SK-N-SH (cell line): ENCODE measurements around the gene PIP5K1B. TPM values are rescaled to one million over a fixed set of nuclear protein-coding genes. Genes with fewer than 3 reads are reported as not detected.

Experiments
- CTCF ChIA-PET: fragments of 300-600, 350-600 bp; formaldehyde crosslinking; extraction: SDS; loops from one replicate; lab custom pipeline; 2021; lab: Yijun Ruan, JAX
- POLR2A ChIA-PET: fragments of 350-600 bp; sonication (Branson Sonifier 250); formaldehyde crosslinking; extraction: SDS; loops from one replicate; lab custom pipeline; 2020; ENCODE audit warnings: antibody characterized with exemption, inconsistent platforms; lab: Yijun Ruan, JAX
- DNase-seq: peaks from one replicate; pipeline ENCODE4 v3.0.0; 2012
- H2AFZ ChIP-seq: fragments of 200-600 bp; sonication (generic); 2 replicates; pipeline ENCODE4 v1.8.1; 2016; ENCODE audit warnings: antibody characterized with exemption, mild to moderate bottlenecking, low read depth
- H3F3A ChIP-seq: fragments of 200-600 bp; sonication (generic); replicated peaks from 2 replicates; pipeline ENCODE3; 2016; ENCODE audit warnings: antibody characterized with exemption, mild to moderate bottlenecking; ENCODE audit not compliant: insufficient read depth
- H3K27ac ChIP-seq, 2 experiments: fragments of 200-500 bp in 1 of 2; fragments of 200-600 bp in 1 of 2; sonication (Bioruptor generic) in 1 of 2; sonication (generic), shearing (Covaris generic) in 1 of 2; 2 replicates each; pipeline versions ENCODE4 v1.5.1 to v1.6.1; 2014 to 2016; ENCODE audit warnings: low read depth in 2 of 2, inconsistent platforms in 1 of 2, low read length in 1 of 2, mild to moderate bottlenecking in 1 of 2, mixed read lengths in 1 of 2
- H3K27me3 ChIP-seq: fragments of 200-600 bp; sonication (generic), shearing (Covaris generic); 2 replicates; pipeline ENCODE4 v1.6.1; 2016; ENCODE audit warnings: mixed run types; ENCODE audit not compliant: insufficient read depth
- H3K36me3 ChIP-seq, 2 experiments: fragments of 200-500 bp in 1 of 2; fragments of 200-600 bp in 1 of 2; sonication (Bioruptor generic) in 1 of 2; sonication (generic) in 1 of 2; replicated peaks in 1 of 2; 2 replicates each; pipeline versions ENCODE3 to v1.5.1; 2014 to 2016; ENCODE audit warnings: low read length in 1 of 2, mild to moderate bottlenecking in 1 of 2; ENCODE audit not compliant: insufficient read depth in 2 of 2, control insufficient read depth in 1 of 2
- H3K4me1 ChIP-seq, 2 experiments: fragments of 200-500 bp in 1 of 2; fragments of 200-600 bp in 1 of 2; sonication (Bioruptor generic) in 1 of 2; sonication (generic), shearing (Covaris generic) in 1 of 2; 2 replicates each; pipeline versions ENCODE4 v1.5.1 to v1.6.1; 2014 to 2016; ENCODE audit warnings: low read depth in 1 of 2, low read length in 1 of 2, mixed run types in 1 of 2; ENCODE audit not compliant: insufficient read depth in 2 of 2, control insufficient read depth in 1 of 2
- H3K4me2 ChIP-seq: fragments of 200-600 bp; sonication (generic), shearing (Covaris generic); 2 replicates; pipeline ENCODE4 v1.6.1; 2017; ENCODE audit warnings: mixed run types
- H3K4me3 ChIP-seq, 2 experiments: fragments of 200-500 bp in 1 of 2; fragments of 200-600 bp in 1 of 2; sonication (Bioruptor generic) in 1 of 2; sonication (generic), shearing (Covaris generic) in 1 of 2; 2 replicates each; pipeline versions ENCODE4 v1.5.1 to v1.8.1; 2014 to 2016; ENCODE audit warnings: low read depth in 2 of 2, inconsistent platforms in 1 of 2, low read length in 1 of 2, mild to moderate bottlenecking in 1 of 2, mixed read lengths in 1 of 2, moderate library complexity in 1 of 2
- H3K79me2 ChIP-seq: fragments of 200-600 bp; sonication (generic); 2 replicates; pipeline ENCODE4 v1.8.1; 2017; ENCODE audit warnings: mild to moderate bottlenecking; ENCODE audit not compliant: insufficient read depth
- H3K9ac ChIP-seq: fragments of 200-600 bp; sonication (generic); 2 replicates; pipeline ENCODE4 v1.6.1; 2017; ENCODE audit warnings: mixed run types
- H3K9me2 ChIP-seq: fragments of 200-600 bp; sonication (generic); 2 replicates; pipeline ENCODE4 v1.6.1; 2017; ENCODE audit warnings: mixed run types
- H3K9me3 ChIP-seq: fragments of 200-600 bp; sonication (generic); 2 replicates; pipeline ENCODE4 v1.6.1; 2017; ENCODE audit warnings: mixed run types, mild to moderate bottlenecking, moderate library complexity
- H4K20me1 ChIP-seq: fragments of 200-600 bp; sonication (generic); 2 replicates; pipeline ENCODE4 v1.6.1; 2017; ENCODE audit warnings: mild to moderate bottlenecking, mixed run types; ENCODE audit not compliant: insufficient read depth
- CHD2 ChIP-seq: fragments of 150-350 bp; IDR thresholded peaks from 2 replicates; pipeline ENCODE4 v1.6.1; 2018; ENCODE audit warnings: low read length; ENCODE audit not compliant: partially characterized antibody
- ELF1 ChIP-seq: IDR thresholded peaks from 2 replicates; pipeline ENCODE4 v1.4.0; 2012
- EZH2phosphoT487 ChIP-seq: fragments of 200-600 bp; sonication (generic); IDR thresholded peaks from 2 replicates; pipeline ENCODE4 v1.6.1; 2017; ENCODE audit warnings: low read depth, mixed run types, mild to moderate bottlenecking, antibody characterized with exemption, moderate library complexity, borderline replicate concordance
- FOSL2 ChIP-seq: IDR thresholded peaks from 2 replicates; pipeline ENCODE4 v1.4.0; 2012; ENCODE audit warnings: low read depth, mild to moderate bottlenecking, moderate library complexity, borderline replicate concordance
- FOXJ3 ChIP-seq: sonication (generic); formaldehyde crosslinking; IDR thresholded peaks from 2 replicates; pipeline ENCODE4 v1.5.1; 2020; ENCODE audit warnings: mild to moderate bottlenecking, missing genetic modification reagents
- FOXM1 ChIP-seq: IDR thresholded peaks from 2 replicates; pipeline ENCODE4 v1.4.0; 2012; ENCODE audit warnings: low read depth, mild to moderate bottlenecking
- GABPA ChIP-seq: IDR thresholded peaks from 2 replicates; pipeline ENCODE4 v1.4.0; 2012; ENCODE audit warnings: low read depth, mild to moderate bottlenecking
- GATA2 ChIP-seq: sonication (generic); formaldehyde crosslinking; IDR thresholded peaks from 2 replicates; pipeline ENCODE4 v1.5.0; 2020; ENCODE audit warnings: mild to moderate bottlenecking, missing genetic modification reagents
- JUND ChIP-seq: IDR thresholded peaks from 2 replicates; pipeline ENCODE4 v1.4.0; 2012
- MXI1 ChIP-seq: IDR thresholded peaks from 2 replicates; pipeline ENCODE4 v1.6.1; 2012; ENCODE audit warnings: mild to moderate bottlenecking, low read depth, low read length, improper control_type of control experiment
- NFIC ChIP-seq: IDR thresholded peaks from 2 replicates; pipeline ENCODE4 v1.4.0; 2012; ENCODE audit warnings: borderline replicate concordance
- POLR2AphosphoS5 ChIP-seq: IDR thresholded peaks from 2 replicates; pipeline ENCODE4 v1.6.1; 2012; ENCODE audit warnings: low read depth, low read length
- RAD21 ChIP-seq: IDR thresholded peaks from 2 replicates; pipeline ENCODE4 v1.6.1; 2012; ENCODE audit warnings: mild to moderate bottlenecking, low read length
- RXRA ChIP-seq: IDR thresholded peaks from 2 replicates; pipeline ENCODE4 v1.4.0; 2012; ENCODE audit warnings: low read depth, mild to moderate bottlenecking, borderline replicate concordance
- SIN3A ChIP-seq: IDR thresholded peaks from 2 replicates; pipeline ENCODE4 v1.6.1; 2012; ENCODE audit warnings: low read depth, mild to moderate bottlenecking, low read length, moderate library complexity, borderline replicate concordance
- SMC3 ChIP-seq: IDR thresholded peaks from 2 replicates; pipeline ENCODE4 v1.6.1; 2012; ENCODE audit warnings: low read depth, low read length, improper control_type of control experiment
- TAF1 ChIP-seq: IDR thresholded peaks from 2 replicates; pipeline ENCODE4 v1.6.1; 2012; ENCODE audit warnings: low read depth, mild to moderate bottlenecking, low read length, moderate library complexity, borderline replicate concordance
- TCF12 ChIP-seq: IDR thresholded peaks from 2 replicates; pipeline ENCODE4 v1.4.0; 2012
- TEAD4 ChIP-seq: IDR thresholded peaks from 2 replicates; pipeline ENCODE4 v1.4.0; 2012; ENCODE audit warnings: mild to moderate bottlenecking, borderline replicate concordance; ENCODE audit not compliant: insufficient read depth
- YY1 ChIP-seq: IDR thresholded peaks from 2 replicates; pipeline ENCODE4 v1.4.0; 2012; ENCODE audit warnings: low read depth, mild to moderate bottlenecking
- WGBS: methylation state at CpG from one replicate; pipeline ENCODE4 v1.1.6; 2017; ENCODE audit warnings: low lambda C conversion rate; 5-methylcytosine and 5-hydroxymethylcytosine counted together
- polyA plus RNA-seq, 3 experiments: library from polyadenylated mRNA; depleted of rRNA; stranded (reverse); fragments of >200 nt; gene quantifications; 2 replicates each; pipeline ENCODE4 v1.2.3, GENCODE V29; 2012
- TF ChIP-seq, protein P1 (sequence below): fragments of 200-600 bp; sonication (generic); IDR thresholded peaks from 2 replicates; pipeline ENCODE4 v1.6.1; 2017; ENCODE audit warnings: antibody characterized with exemption, mild to moderate bottlenecking, moderate library complexity
- TF ChIP-seq, protein P2 (sequence below): fragments of 150-350 bp; IDR thresholded peaks from 2 replicates; pipeline ENCODE4 v1.6.1; 2016; ENCODE audit warnings: mild to moderate bottlenecking, low read depth, low read length
- TF ChIP-seq, protein P3 (sequence below): IDR thresholded peaks from 2 replicates; pipeline ENCODE4 v1.4.0; 2012; ENCODE audit warnings: low read depth, borderline replicate concordance

Gene PIP5K1B
- polyA plus RNA-seq, 1 of the 3 experiments (the other 2 are of a cell fraction): not detected

DNA sequence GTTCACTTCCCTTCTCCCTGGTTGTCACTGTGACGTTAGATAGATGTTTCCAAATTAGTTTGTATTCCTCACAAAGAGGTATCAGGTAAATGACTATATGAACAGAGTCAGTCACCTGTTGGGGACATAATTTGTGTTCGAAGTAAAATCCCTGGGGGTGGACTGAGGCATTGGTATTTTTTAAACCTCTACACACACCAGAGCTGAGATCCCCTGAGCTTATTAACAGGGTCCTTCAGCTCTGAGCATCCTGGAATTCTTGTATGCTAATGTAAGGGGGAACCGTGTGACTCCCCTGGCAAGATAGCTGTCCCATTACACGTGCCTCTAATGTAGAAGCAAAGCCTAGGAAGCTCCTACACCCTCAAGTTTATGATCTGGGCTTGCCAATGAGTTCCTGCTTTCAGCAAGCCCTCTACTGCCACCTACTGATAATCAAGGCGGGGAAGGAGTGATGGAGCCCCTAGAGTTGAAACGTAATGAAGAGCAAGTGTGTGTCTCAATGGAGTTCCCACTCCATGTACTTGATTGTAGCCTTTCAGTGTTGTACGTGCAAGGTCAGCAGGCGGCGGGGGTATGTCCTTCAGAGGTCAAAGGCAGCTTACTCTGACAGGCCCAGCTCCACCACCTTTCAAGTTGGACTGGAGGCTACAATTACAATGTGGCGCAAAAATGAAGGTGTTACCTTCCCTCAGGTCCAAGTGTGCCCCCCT is 294.5 kb downstream of the PIP5K1B start:
- Histone ChIP-seq H3K27ac (no peak overlapping the region), H3K27me3 (peaks cover 60% of the 10 kb centered on the region; the same call in 1 of the 2 replicates), H2AFZ (no peak overlapping the region), H4K20me1 (no peaks in the 10 kb centered on the region), H3K36me3 (no peaks in the 10 kb centered on the region), H3K79me2 (no peaks in the 10 kb centered on the region), H3K4me1 (no peaks in the 10 kb centered on the region), H3K9me3 (no peaks in the 10 kb centered on the region), H3F3A (no peaks in the 10 kb centered on the region), H3K9me2 (no peaks in the 10 kb centered on the region), H3K4me2 (no peak overlapping the region), H3K4me3 (no peak overlapping the region; a peak in 1 of 4 replicates), H3K9ac (no peak overlapping the region)
- ChIA-PET POLR2A (no interaction called here), CTCF (interaction anchor here (0.6 to 1.4 kb wide), 23 partner anchors 8 to 427 kb away, joined by 3 to 5 read pairs (median 4); no protein-coding TSS in a partner anchor)
- peak; percentile 59 for DNase-seq
- WGBS: 13% methylated on average over 10 of the region's 10 CpGs
- TF ChIP-seq POLR2AphosphoS5 (no peak), RAD21 (peak; percentile 76), SMC3 (peak; percentile 60), MXI1 (no peak)
- TF ChIP-seq, protein P1, sequence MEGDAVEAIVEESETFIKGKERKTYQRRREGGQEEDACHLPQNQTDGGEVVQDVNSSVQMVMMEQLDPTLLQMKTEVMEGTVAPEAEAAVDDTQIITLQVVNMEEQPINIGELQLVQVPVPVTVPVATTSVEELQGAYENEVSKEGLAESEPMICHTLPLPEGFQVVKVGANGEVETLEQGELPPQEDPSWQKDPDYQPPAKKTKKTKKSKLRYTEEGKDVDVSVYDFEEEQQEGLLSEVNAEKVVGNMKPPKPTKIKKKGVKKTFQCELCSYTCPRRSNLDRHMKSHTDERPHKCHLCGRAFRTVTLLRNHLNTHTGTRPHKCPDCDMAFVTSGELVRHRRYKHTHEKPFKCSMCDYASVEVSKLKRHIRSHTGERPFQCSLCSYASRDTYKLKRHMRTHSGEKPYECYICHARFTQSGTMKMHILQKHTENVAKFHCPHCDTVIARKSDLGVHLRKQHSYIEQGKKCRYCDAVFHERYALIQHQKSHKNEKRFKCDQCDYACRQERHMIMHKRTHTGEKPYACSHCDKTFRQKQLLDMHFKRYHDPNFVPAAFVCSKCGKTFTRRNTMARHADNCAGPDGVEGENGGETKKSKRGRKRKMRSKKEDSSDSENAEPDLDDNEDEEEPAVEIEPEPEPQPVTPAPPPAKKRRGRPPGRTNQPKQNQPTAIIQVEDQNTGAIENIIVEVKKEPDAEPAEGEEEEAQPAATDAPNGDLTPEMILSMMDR: peak; percentile 67

DNA sequence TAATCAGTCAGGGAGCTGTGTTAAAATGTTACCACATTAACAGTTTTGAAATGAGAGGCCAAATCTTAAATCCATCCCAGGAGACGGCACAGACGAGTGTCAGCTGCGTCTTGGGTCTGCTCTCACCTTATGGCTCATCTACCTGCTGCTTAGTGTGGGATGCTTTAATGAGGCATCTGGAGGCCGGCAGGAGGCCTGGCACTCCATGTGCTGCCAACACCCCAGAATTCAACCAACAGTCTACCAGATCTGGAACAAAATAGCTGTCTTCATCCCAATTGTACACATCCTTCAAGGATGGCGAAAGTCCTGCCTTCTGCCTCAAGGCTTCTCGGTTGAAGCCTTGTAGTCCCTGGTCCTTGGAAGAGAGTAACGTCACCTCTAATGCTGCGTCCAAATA is 296.9 kb downstream of the PIP5K1B start:
- CTCF ChIA-PET: interaction anchor here (1.0 kb wide), 1 partner anchor 25 kb away, joined by 3 read pairs; no protein-coding TSS in a partner anchor
- H2AFZ ChIP-seq: no peak overlapping the region
- no peak overlapping the region for H3K9ac ChIP-seq
- H3F3A ChIP-seq: no peaks in the 10 kb centered on the region
- no peaks in the 10 kb centered on the region for H3K79me2 ChIP-seq
- H3K27ac ChIP-seq: no peak overlapping the region
- no peaks in the 10 kb centered on the region for H3K9me3 ChIP-seq
- H3K4me3 ChIP-seq: no peak overlapping the region
- TF ChIP-seq RXRA (no peak), FOXJ3 (CRISPR knock-in tag) (no peak), SIN3A (no peak), YY1 (no peak), SMC3 (no peak), FOXM1 (no peak), TAF1 (no peak), GATA2 (CRISPR knock-in tag) (no peak), CHD2 (no peak), TEAD4 (no peak), GABPA (no peak), EZH2phosphoT487 (no peak), FOSL2 (no peak), JUND (no peak), NFIC (no peak), TCF12 (no peak), ELF1 (no peak)
- TF ChIP-seq, protein P1: no peak
- TF ChIP-seq, protein P2, sequence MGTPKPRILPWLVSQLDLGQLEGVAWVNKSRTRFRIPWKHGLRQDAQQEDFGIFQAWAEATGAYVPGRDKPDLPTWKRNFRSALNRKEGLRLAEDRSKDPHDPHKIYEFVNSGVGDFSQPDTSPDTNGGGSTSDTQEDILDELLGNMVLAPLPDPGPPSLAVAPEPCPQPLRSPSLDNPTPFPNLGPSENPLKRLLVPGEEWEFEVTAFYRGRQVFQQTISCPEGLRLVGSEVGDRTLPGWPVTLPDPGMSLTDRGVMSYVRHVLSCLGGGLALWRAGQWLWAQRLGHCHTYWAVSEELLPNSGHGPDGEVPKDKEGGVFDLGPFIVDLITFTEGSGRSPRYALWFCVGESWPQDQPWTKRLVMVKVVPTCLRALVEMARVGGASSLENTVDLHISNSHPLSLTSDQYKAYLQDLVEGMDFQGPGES: no peak
- TF ChIP-seq, protein P3, sequence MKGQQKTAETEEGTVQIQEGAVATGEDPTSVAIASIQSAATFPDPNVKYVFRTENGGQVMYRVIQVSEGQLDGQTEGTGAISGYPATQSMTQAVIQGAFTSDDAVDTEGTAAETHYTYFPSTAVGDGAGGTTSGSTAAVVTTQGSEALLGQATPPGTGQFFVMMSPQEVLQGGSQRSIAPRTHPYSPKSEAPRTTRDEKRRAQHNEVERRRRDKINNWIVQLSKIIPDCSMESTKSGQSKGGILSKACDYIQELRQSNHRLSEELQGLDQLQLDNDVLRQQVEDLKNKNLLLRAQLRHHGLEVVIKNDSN: no peak
- TF ChIP-seq, all 33 proteins: peak for 0
- Histone ChIP-seq H3K27me3 (peaks cover 70% of the 10 kb centered on the region; the same call in 1 of the 2 replicates), H3K4me1 (no peaks in the 10 kb centered on the region), H3K36me3 (no peaks in the 10 kb centered on the region), H3K9me2 (no peaks in the 10 kb centered on the region), H3K4me2 (no peak overlapping the region), H4K20me1 (no peaks in the 10 kb centered on the region)
- WGBS: 20% methylated on average over 8 of the region's 8 CpGs
- DNase-seq: no peak
- POLR2A ChIA-PET: no interaction called here
